Suprapubic skin (tissue), 4 donors: ENCODE measurements around the gene ADAMTS2.

Experiments
- EP300 ChIP-seq: sonication (generic); formaldehyde crosslinking; IDR thresholded peaks from one replicate; pipeline ENCODE4 v1.6.1; 2017; ENCODE audit warnings: antibody characterized with exemption
- POLR2A ChIP-seq, 2 donors: fragments of 450-650 bp; IDR thresholded peaks; one replicate each; pipeline ENCODE4 v1.6.1; 2017; ENCODE audit warnings: antibody characterized with exemption in 2 of 2, mild to moderate bottlenecking in 2 of 2, moderate library complexity in 2 of 2
- POLR2AphosphoS5 ChIP-seq, 3 donors: sonication (generic); formaldehyde crosslinking; IDR thresholded peaks; one replicate each; pipeline ENCODE4 v1.6.1; 2017; ENCODE audit warnings: antibody characterized with exemption in 3 of 3
- TF ChIP-seq, protein P1 (sequence below), 2 donors: fragments of 200-600 bp in 1 of 2; fragments of 450-650 bp in 1 of 2; sonication (generic) in 1 of 2; IDR thresholded peaks; one replicate each; pipeline ENCODE4 v1.5.1; 2016 to 2019; ENCODE audit warnings: antibody characterized with exemption in 2 of 2, mild to moderate bottlenecking in 1 of 2, moderate library complexity in 1 of 2

DNA sequence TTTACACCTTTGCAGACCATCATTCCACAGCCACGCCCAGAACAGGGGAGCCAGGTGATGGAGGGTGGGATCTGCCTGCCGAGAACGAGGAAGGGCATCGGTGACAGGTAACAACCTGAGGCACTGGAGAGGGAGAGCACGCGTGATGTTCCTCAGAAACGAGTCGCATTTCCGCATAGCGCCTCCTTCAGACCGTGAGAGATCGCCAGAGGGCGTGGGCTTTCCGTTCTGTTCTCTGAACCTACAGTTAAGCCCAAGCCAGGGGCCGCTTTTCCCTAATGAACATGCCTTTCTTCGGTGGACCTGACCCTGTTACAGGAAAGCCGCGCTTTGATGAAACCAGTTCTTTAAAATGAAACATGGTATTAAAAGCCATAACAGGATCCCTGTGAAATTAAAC lies 17.1 kb upstream of the ADAMTS2 start:
- no peak for TF ChIP-seq POLR2A (IDR thresholded peaks at IDR 0.05)
- TF ChIP-seq POLR2AphosphoS5 (IDR thresholded peaks at IDR 0.05), result no peak
- TF ChIP-seq, protein P1, sequence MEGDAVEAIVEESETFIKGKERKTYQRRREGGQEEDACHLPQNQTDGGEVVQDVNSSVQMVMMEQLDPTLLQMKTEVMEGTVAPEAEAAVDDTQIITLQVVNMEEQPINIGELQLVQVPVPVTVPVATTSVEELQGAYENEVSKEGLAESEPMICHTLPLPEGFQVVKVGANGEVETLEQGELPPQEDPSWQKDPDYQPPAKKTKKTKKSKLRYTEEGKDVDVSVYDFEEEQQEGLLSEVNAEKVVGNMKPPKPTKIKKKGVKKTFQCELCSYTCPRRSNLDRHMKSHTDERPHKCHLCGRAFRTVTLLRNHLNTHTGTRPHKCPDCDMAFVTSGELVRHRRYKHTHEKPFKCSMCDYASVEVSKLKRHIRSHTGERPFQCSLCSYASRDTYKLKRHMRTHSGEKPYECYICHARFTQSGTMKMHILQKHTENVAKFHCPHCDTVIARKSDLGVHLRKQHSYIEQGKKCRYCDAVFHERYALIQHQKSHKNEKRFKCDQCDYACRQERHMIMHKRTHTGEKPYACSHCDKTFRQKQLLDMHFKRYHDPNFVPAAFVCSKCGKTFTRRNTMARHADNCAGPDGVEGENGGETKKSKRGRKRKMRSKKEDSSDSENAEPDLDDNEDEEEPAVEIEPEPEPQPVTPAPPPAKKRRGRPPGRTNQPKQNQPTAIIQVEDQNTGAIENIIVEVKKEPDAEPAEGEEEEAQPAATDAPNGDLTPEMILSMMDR (IDR thresholded peaks at IDR 0.05), result no peak
- TF ChIP-seq EP300, result no peak
